ENCODE measurements around the gene GDF7. TPM values are rescaled to one million over a fixed set of nuclear protein-coding genes. Genes with fewer than 3 reads are reported as not detected.
A peak's percentile ranks its signal among the peaks of the same experiment; 100 is the strongest.

The GDF7 gene
- total and polyA plus RNA-seq, 12 donors = 0.10 to 1.2 (median 0.58) TPM

- Histone ChIP-seq H3K27me3 (no peaks in the 10 kb centered on the region), H3K4me1 (peaks cover 27 to 92% (median 80%) of the 10 kb centered on the region in 9 donors), H3K27ac (peak overlapping the region in 9 of 10 donors; percentile 5 to 98 (median 87)), H3K36me3 (peaks cover 0 to 55% (median 0%) of the 10 kb centered on the region in 9 donors), H3K9me3 (no peaks in the 10 kb centered on the region), H3K4me3 (no peak overlapping the region)
- DNase-seq = no peak
- no peak for ATAC-seq
- TF ChIP-seq CTCF (IDR thresholded peaks at IDR 0.05) = no peak
- 65 to 73% methylated on average over 7 of the region's 7 CpGs for WGBS, 2 donors
- intact Hi-C loops (cut with DNase I) = no loop called here
These were observed 43.2 kb upstream of the GDF7 start for GRCh38 chr2:20623741-20624155.

GRCh38 chr2:20624156-20624883 lies 42.6 kb upstream of the GDF7 start:
- intact Hi-C loops (cut with DNase I) = no loop called here
- no peak for ATAC-seq
- Histone ChIP-seq H3K4me3 (no peak overlapping the region), H3K27ac (peak overlapping the region; percentile 54 to 98 (median 86)), H3K27me3 (no peaks in the 10 kb centered on the region), H3K4me1 (peaks cover 22 to 86% (median 74%) of the 10 kb centered on the region in 9 donors), H3K9me3 (no peaks in the 10 kb centered on the region), H3K36me3 (peaks cover 0 to 61% (median 0%) of the 10 kb centered on the region in 9 donors)
- no peak for DNase-seq
- WGBS, 2 donors = 88 to 90% methylated on average over 20 of the region's 20 CpGs
- no peak for TF ChIP-seq CTCF (IDR thresholded peaks at IDR 0.05)

- ATAC-seq = no peak
- Histone ChIP-seq H3K27me3 (no peaks in the 10 kb centered on the region), H3K4me3 (no peak overlapping the region), H3K27ac (peak overlapping the region; percentile 54 to 98 (median 86)), H3K4me1 (peaks cover 17 to 79% (median 68%) of the 10 kb centered on the region in 9 donors), H3K36me3 (peaks cover 0 to 63% (median 0%) of the 10 kb centered on the region in 9 donors), H3K9me3 (no peaks in the 10 kb centered on the region)
- DNase-seq = no peak
- intact Hi-C loops (cut with DNase I) = no loop called here
- WGBS, 2 donors = 81% methylated on average over 11 of the region's 11 CpGs
- TF ChIP-seq CTCF (IDR thresholded peaks at IDR 0.05) = no peak
These were observed 42.0 kb upstream of the GDF7 start for GRCh38 chr2:20624884-20625485.

- DNase-seq (peak; percentile 52 to 74), ATAC-seq (peak in 7 of 8 donors; percentile 30 to 76 (median 63))
- intact Hi-C loops (cut with DNase I) = no loop called here
- H3K36me3 ChIP-seq = peaks cover 0 to 61% (median 0%) of the 10 kb centered on the region in 9 donors
- peak in 7 of 9 donors; percentile 28 to 48 (median 37) for TF ChIP-seq CTCF (IDR thresholded peaks at IDR 0.05)
- H3K9me3 ChIP-seq = no peaks in the 10 kb centered on the region
- H3K4me1 ChIP-seq = peaks cover 17 to 72% (median 60%) of the 10 kb centered on the region in 9 donors
- 52 to 60% methylated on average over 19 of the region's 19 CpGs for WGBS, 2 donors
- H3K27ac ChIP-seq = peak overlapping the region; percentile 54 to 98 (median 86)
- no peaks in the 10 kb centered on the region for H3K27me3 ChIP-seq
- peak overlapping the region in 1 of 10 donors; percentile 1 for H3K4me3 ChIP-seq
These were observed 41.2 kb upstream of the GDF7 start for GRCh38 chr2:20625491-20626391.
